HepG2 (cell line): ENCODE data around the gene SMURF1. TPM values are rescaled to one million over a fixed set of nuclear protein-coding genes. Genes with fewer than 3 reads are reported as not detected.

ENCODE experiments used
- FOXK1 ChIP-seq: sonication (generic); formaldehyde crosslinking; IDR thresholded peaks from 2 replicates; pipeline ENCODE4 v1.4.0; 2020; ENCODE audit warnings: low read depth, missing genetic modification reagents, borderline replicate concordance
- LRRFIP1 ChIP-seq: sonication (generic); formaldehyde crosslinking; conservative IDR thresholded peaks from 2 replicates; pipeline ENCODE4 v1.4.0; 2020; ENCODE audit warnings: missing genetic modification reagents
- MTA1 ChIP-seq: sonication (generic); formaldehyde crosslinking; IDR thresholded peaks from 2 replicates; pipeline ENCODE4 v1.4.0; 2020; ENCODE audit warnings: missing genetic modification reagents, mild to moderate bottlenecking, borderline replicate concordance
- RARA ChIP-seq: IDR thresholded peaks from 2 replicates; pipeline ENCODE4 v1.6.1; 2016; ENCODE audit warnings: missing genetic modification reagents, missing compliant biosample characterization
- SAP130 ChIP-seq: IDR thresholded peaks from 2 replicates; pipeline ENCODE4 v1.6.1; 2016; ENCODE audit warnings: low read depth
- ZEB1 ChIP-seq: IDR thresholded peaks from 2 replicates; pipeline ENCODE4 v1.6.1; 2012; ENCODE audit warnings: mild to moderate bottlenecking, low read depth, inconsistent platforms; ENCODE audit not compliant: insufficient replicate concordance
- ZFX ChIP-seq: sonication (generic); formaldehyde crosslinking; IDR thresholded peaks from 2 replicates; pipeline ENCODE4 v1.4.0; 2020; ENCODE audit warnings: mild to moderate bottlenecking, low read depth, missing genetic modification reagents, moderate library complexity
- ZNF430 ChIP-seq: sonication (generic); formaldehyde crosslinking; IDR thresholded peaks from 2 replicates; pipeline ENCODE4 v1.9.0; 2021; ENCODE audit warnings: mild to moderate bottlenecking, missing genetic modification reagents
- ZNF503 ChIP-seq: sonication (generic); formaldehyde crosslinking; IDR thresholded peaks from 2 replicates; pipeline ENCODE4 v1.4.0; 2020; ENCODE audit warnings: missing genetic modification reagents
- ZNF644 ChIP-seq: IDR thresholded peaks from 2 replicates; pipeline ENCODE4 v1.6.1; 2016; ENCODE audit warnings: low read depth
- ZNF687 ChIP-seq: sonication (generic); formaldehyde crosslinking; IDR thresholded peaks from 2 replicates; pipeline ENCODE4 v1.5.1; 2020; ENCODE audit warnings: mild to moderate bottlenecking, missing genetic modification reagents, moderate library complexity
- ZSCAN9 ChIP-seq: IDR thresholded peaks from 2 replicates; pipeline ENCODE4 v1.6.1; 2016; ENCODE audit warnings: borderline replicate concordance
- polyA plus RNA-seq, 8 experiments: library from polyadenylated mRNA; depleted of rRNA in 3 of 8; stranded (reverse) in 7 of 8; unstranded in 1 of 8; fragments of >200 nt; fragmentation: Illumina TruSeq in 4 of 8; extraction: Trizol in 4 of 8; gene quantifications; 2 replicates each; pipeline versions ENCODE4 v1.2.1 to v1.2.3, GENCODE V29; 2011 to 2016; ENCODE audit warnings: low read depth in 4 of 8, missing spikeins in 1 of 8, mixed read lengths in 1 of 8; ENCODE audit not compliant: insufficient read depth in 1 of 8
- total RNA-seq, 5 experiments: library from RNA; depleted of rRNA; stranded (reverse); fragments of >200 nt; fragmentation: Illumina TruSeq; extraction: Trizol; gene quantifications; 2 replicates each; pipeline ENCODE4 v1.2.3, GENCODE V29; 2016; ENCODE audit warnings: low read depth in 1 of 5
- TF ChIP-seq, protein P1 (sequence below): sonication (generic); formaldehyde crosslinking; IDR thresholded peaks from 2 replicates; pipeline ENCODE4 v1.4.0; 2020; ENCODE audit warnings: missing genetic modification reagents

Gene SMURF1
- total and polyA plus RNA-seq, 2 of the 13 experiments (the other 11 are each of a cell fraction or from before 2014, with no cell fraction given), result 8.3 to 11.1 TPM

DNA sequence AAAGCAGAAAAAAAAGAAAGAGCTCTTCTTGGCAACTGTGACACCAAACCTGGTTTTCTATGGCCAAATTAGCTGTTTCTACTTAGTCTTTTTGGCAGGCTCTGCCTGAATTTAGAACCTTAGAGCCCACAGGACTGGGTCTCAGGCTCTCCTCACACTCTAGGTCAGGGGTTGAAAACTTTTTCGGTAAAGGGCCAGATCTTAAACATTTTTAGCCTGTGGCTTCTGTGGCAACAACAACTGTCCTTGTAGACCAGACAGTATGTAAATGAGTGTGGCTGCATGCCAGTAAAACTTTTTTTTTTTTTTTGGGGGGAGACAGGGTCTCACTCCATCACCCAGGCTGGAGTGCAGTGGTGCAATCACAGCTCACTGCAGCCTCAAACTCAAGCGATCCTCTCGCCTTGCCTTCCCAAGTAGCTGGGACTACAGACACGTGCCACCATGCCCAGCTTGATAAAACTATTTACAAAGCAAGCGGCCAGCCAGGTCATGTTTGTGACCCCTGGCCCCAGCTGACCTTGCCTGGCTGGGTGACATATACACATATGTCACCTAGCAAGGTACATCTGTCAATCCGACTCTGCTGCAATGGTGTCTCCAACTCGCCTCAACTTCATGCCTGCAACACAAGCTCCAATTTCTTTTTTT is 46.6 kb upstream of the SMURF1 start (continued):
- no peak for TF ChIP-seq LRRFIP1 (CRISPR knock-in tag)
- peak; percentile 62; the same call in 1 of the 2 replicates for TF ChIP-seq MTA1 (CRISPR knock-in tag)
- no peak for TF ChIP-seq ZEB1
- peak; percentile 79 for TF ChIP-seq SAP130
- TF ChIP-seq ZNF687 (CRISPR knock-in tag), result peak; percentile 57
- TF ChIP-seq ZSCAN9 (CRISPR knock-in tag), result peak; percentile 66; the same call in 1 of the 2 replicates
- TF ChIP-seq, protein P1, sequence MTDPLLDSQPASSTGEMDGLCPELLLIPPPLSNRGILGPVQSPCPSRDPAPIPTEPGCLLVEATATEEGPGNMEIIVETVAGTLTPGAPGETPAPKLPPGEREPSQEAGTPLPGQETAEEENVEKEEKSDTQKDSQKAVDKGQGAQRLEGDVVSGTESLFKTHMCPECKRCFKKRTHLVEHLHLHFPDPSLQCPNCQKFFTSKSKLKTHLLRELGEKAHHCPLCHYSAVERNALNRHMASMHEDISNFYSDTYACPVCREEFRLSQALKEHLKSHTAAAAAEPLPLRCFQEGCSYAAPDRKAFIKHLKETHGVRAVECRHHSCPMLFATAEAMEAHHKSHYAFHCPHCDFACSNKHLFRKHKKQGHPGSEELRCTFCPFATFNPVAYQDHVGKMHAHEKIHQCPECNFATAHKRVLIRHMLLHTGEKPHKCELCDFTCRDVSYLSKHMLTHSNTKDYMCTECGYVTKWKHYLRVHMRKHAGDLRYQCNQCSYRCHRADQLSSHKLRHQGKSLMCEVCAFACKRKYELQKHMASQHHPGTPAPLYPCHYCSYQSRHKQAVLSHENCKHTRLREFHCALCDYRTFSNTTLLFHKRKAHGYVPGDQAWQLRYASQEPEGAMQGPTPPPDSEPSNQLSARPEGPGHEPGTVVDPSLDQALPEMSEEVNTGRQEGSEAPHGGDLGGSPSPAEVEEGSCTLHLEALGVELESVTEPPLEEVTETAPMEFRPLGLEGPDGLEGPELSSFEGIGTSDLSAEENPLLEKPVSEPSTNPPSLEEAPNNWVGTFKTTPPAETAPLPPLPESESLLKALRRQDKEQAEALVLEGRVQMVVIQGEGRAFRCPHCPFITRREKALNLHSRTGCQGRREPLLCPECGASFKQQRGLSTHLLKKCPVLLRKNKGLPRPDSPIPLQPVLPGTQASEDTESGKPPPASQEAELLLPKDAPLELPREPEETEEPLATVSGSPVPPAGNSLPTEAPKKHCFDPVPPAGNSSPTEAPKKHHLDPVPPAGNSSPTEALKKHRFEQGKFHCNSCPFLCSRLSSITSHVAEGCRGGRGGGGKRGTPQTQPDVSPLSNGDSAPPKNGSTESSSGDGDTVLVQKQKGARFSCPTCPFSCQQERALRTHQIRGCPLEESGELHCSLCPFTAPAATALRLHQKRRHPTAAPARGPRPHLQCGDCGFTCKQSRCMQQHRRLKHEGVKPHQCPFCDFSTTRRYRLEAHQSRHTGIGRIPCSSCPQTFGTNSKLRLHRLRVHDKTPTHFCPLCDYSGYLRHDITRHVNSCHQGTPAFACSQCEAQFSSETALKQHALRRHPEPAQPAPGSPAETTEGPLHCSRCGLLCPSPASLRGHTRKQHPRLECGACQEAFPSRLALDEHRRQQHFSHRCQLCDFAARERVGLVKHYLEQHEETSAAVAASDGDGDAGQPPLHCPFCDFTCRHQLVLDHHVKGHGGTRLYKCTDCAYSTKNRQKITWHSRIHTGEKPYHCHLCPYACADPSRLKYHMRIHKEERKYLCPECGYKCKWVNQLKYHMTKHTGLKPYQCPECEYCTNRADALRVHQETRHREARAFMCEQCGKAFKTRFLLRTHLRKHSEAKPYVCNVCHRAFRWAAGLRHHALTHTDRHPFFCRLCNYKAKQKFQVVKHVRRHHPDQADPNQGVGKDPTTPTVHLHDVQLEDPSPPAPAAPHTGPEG (CRISPR knock-in tag), result 0 out of 2 replicates have a peak, but pooled peaks have one; percentile 47
- TF ChIP-seq ZNF644 (CRISPR knock-in tag), result peak; percentile 57; the same call in 1 of the 2 replicates
- TF ChIP-seq FOXK1 (CRISPR knock-in tag), result peak; percentile 81; the same call in 1 of the 2 replicates
- TF ChIP-seq RARA (CRISPR knock-in tag), result peak; percentile 99
- no peak for TF ChIP-seq ZNF430
- no peak for TF ChIP-seq ZFX (CRISPR knock-in tag)
- peak; percentile 93 for TF ChIP-seq ZNF503 (CRISPR knock-in tag)
